ENCODE data around the gene CD84.

CD84 gene

GRCh38 chr1:160548183-160548582 lies 31.1 kb downstream of the CD84 start:
- Histone ChIP-seq H3K4me3 (replicated peaks; ENCODE audit: insufficient read depth, low read length) (no peak overlapping the region), H3K27me3 (ENCODE audit: insufficient read depth, poor library complexity, severe bottlenecking) (no peaks in the 10 kb centered on the region), H3K27ac (replicated peaks) (no peak overlapping the region)
- TF ChIP-seq CTCF (IDR thresholded peaks at IDR 0.05; ENCODE audit: insufficient read depth, low read length), result no peak
- no peak for TF ChIP-seq POLR2AphosphoS5 (IDR thresholded peaks at IDR 0.05; ENCODE audit: low read depth)
- no peak for DNase-seq (ENCODE audit: low read depth in 1 of 2, low spot score in 1 of 2)

DNA sequence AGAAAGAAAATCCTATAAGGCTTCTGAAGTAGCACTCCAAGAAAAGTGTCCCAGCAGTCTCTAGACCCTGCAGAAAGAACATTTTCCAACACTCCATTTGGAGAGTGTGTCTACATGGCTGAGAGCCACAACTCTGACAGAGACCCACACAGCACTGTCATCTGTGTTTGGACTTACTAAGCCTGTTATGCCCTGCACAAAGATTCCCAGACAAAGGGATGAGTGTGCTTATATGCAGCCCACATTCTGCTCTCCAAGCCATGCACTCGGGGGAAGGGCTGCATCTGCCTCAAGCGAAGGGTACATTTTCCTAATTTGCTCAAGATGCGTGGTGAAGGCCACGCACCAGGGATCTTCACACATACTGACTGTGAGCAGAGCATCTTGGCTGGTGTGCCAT lies 31.9 kb downstream of the CD84 start:
- TF ChIP-seq, protein P1, sequence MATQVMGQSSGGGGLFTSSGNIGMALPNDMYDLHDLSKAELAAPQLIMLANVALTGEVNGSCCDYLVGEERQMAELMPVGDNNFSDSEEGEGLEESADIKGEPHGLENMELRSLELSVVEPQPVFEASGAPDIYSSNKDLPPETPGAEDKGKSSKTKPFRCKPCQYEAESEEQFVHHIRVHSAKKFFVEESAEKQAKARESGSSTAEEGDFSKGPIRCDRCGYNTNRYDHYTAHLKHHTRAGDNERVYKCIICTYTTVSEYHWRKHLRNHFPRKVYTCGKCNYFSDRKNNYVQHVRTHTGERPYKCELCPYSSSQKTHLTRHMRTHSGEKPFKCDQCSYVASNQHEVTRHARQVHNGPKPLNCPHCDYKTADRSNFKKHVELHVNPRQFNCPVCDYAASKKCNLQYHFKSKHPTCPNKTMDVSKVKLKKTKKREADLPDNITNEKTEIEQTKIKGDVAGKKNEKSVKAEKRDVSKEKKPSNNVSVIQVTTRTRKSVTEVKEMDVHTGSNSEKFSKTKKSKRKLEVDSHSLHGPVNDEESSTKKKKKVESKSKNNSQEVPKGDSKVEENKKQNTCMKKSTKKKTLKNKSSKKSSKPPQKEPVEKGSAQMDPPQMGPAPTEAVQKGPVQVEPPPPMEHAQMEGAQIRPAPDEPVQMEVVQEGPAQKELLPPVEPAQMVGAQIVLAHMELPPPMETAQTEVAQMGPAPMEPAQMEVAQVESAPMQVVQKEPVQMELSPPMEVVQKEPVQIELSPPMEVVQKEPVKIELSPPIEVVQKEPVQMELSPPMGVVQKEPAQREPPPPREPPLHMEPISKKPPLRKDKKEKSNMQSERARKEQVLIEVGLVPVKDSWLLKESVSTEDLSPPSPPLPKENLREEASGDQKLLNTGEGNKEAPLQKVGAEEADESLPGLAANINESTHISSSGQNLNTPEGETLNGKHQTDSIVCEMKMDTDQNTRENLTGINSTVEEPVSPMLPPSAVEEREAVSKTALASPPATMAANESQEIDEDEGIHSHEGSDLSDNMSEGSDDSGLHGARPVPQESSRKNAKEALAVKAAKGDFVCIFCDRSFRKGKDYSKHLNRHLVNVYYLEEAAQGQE (IDR thresholded peaks at IDR 0.05; ENCODE audit: insufficient replicate concordance, low read depth), result no peak
- no peak overlapping the region for H3K4me3 ChIP-seq (replicated peaks; ENCODE audit: insufficient read depth, low read length)

DNA sequence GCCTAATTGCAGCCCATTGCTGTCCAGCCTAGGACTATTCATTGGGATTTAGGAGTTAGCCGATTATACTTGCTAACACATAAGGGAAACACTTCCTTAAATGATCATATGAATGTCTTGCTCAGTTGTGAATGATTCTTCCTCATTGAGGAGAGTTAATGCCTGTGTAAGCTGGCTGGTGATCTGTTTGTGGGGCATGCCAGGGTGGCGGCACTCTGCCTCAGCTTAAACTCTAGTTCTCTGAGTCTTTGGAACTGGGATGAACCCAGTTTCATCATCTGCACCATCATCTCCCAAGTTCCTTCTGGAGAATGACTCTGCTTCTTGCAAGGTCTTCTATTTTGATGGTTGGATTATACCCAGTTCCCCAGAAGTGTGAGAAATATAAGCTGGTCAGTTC lies 32.4 kb downstream of the CD84 start:
- DNase-seq (ENCODE audit: low read depth in 1 of 2, low spot score in 1 of 2), result peak in 1 of 2 experiments; percentile 69
- H3K27me3 ChIP-seq (ENCODE audit: insufficient read depth, poor library complexity, severe bottlenecking), result no peaks in the 10 kb centered on the region
- no peak overlapping the region for H3K4me3 ChIP-seq (replicated peaks; ENCODE audit: insufficient read depth, low read length)
- TF ChIP-seq SPI1 (IDR thresholded peaks at IDR 0.05; ENCODE audit: borderline replicate concordance, low read depth) (peak; percentile 76; the same call in 1 of the 2 replicates), GABPA (IDR thresholded peaks at IDR 0.05; ENCODE audit: low read depth) (no peak)
- TF ChIP-seq, protein P1 (IDR thresholded peaks at IDR 0.05; ENCODE audit: insufficient replicate concordance, low read depth), result no peak
- 0 out of 2 replicates have a peak overlapping the region, but pooled peaks have one; percentile 1 for H3K27ac ChIP-seq (replicated peaks)

More for the DNA sequence above, 31.9 kb downstream of the CD84 start:
- no peaks in the 10 kb centered on the region for H3K27me3 ChIP-seq (ENCODE audit: insufficient read depth, poor library complexity, severe bottlenecking)
- no peak for DNase-seq (ENCODE audit: low read depth in 1 of 2, low spot score in 1 of 2)
- 0 out of 2 replicates have a peak overlapping the region, but pooled peaks have one; percentile 1 for H3K27ac ChIP-seq (replicated peaks)

GRCh38 chr1:160544647-160545046 lies 34.6 kb downstream of the CD84 start:
- peak overlapping the region; percentile 49 for H3K27ac ChIP-seq (replicated peaks)
- TF ChIP-seq CTCF (IDR thresholded peaks at IDR 0.05; ENCODE audit: insufficient read depth, low read length) (peak; percentile 31), SPI1 (IDR thresholded peaks at IDR 0.05; ENCODE audit: borderline replicate concordance, low read depth) (no peak)
- no peaks in the 10 kb centered on the region for H3K27me3 ChIP-seq (ENCODE audit: insufficient read depth, poor library complexity, severe bottlenecking)
- peak in 1 of 2 experiments; percentile 53 for DNase-seq (ENCODE audit: low read depth in 1 of 2, low spot score in 1 of 2)
- H3K4me3 ChIP-seq (replicated peaks; ENCODE audit: insufficient read depth, low read length), result no peak overlapping the region

GRCh38 chr1:160542303-160542945 lies 36.9 kb downstream of the CD84 start:
- DNase-seq (ENCODE audit: low read depth in 1 of 2, low spot score in 1 of 2), result no peak
- no peaks in the 10 kb centered on the region for H3K27me3 ChIP-seq (ENCODE audit: insufficient read depth, poor library complexity, severe bottlenecking)
- TF ChIP-seq POLR2AphosphoS5 (IDR thresholded peaks at IDR 0.05; ENCODE audit: low read depth), result no peak
- TF ChIP-seq, protein P1 (IDR thresholded peaks at IDR 0.05; ENCODE audit: insufficient replicate concordance, low read depth), result no peak
- TF ChIP-seq SPI1 (IDR thresholded peaks at IDR 0.05; ENCODE audit: borderline replicate concordance, low read depth), result no peak
- TF ChIP-seq GABPA (IDR thresholded peaks at IDR 0.05; ENCODE audit: low read depth), result no peak
- TF ChIP-seq CTCF (IDR thresholded peaks at IDR 0.05; ENCODE audit: insufficient read depth, low read length), result no peak
- H3K4me3 ChIP-seq (replicated peaks; ENCODE audit: insufficient read depth, low read length), result no peak overlapping the region
- peak overlapping the region; percentile 77 for H3K27ac ChIP-seq (replicated peaks)
